ENCODE measurements around the gene BTNL3.

GRCh38 chr5:181054871-181055459, 66.3 kb downstream of the BTNL3 start:
- TF ChIP-seq ATF3 (IDR thresholded peaks at IDR 0.05) (no peak), CTCF (IDR thresholded peaks at IDR 0.05; ENCODE audit: low read depth, low read length, missing input control) (no peak), GABPA (IDR thresholded peaks at IDR 0.05 in 1 of 2, conservative IDR thresholded peaks at IDR 0.05 in 1 of 2) (no peak), EGR1 (IDR thresholded peaks at IDR 0.05; ENCODE audit: low read depth in 2 of 2) (no peak), REST (IDR thresholded peaks at IDR 0.05) (no peak), TAF1 (conservative IDR thresholded peaks at IDR 0.05) (no peak), YY1 (IDR thresholded peaks at IDR 0.05) (no peak), SP1 (IDR thresholded peaks at IDR 0.05) (no peak), JUND (IDR thresholded peaks at IDR 0.05) (no peak), RXRA (IDR thresholded peaks at IDR 0.05) (no peak), MAX (IDR thresholded peaks at IDR 0.05) (no peak), ZBTB33 (IDR thresholded peaks at IDR 0.05) (no peak), RAD21 (IDR thresholded peaks at IDR 0.05) (no peak)
